Measurements from ENCODE around the gene MAP3K9. TPM values are rescaled to one million over a fixed set of nuclear protein-coding genes. Genes with fewer than 3 reads are reported as not detected.

The MAP3K9 gene
- total and polyA plus RNA-seq, 10 of the 15 experiments (the other 5 are each of a cell fraction or from before 2014, with no cell fraction given): 0.48 to 7.9 (median 2.9) TPM

DNA sequence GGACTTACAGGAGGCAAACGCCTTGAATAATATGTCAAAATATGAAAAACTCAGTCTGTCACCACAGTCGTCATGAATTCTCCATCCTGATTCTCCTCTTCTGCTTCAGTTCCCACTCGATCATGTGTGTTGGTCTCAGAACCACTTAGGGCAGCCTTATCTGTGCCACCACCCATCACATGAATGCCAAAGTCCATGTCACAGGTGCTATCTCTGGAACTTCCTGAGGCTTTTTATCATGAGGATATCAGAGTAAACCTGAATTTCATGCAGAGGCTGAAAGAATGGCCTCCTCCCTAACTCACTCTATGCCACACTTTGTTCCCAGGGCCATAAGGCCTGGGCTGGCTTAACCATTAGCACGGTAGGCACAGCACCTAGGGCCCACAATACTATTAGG, 28.8 kb upstream of the MAP3K9 start (continued):
- TF ChIP-seq NFYA (IDR thresholded peaks at IDR 0.05; ENCODE audit: borderline replicate concordance, low read depth, low read length): no peak
- no peak for TF ChIP-seq TCF7 (IDR thresholded peaks at IDR 0.05; ENCODE audit: borderline replicate concordance)
- TF ChIP-seq SREBF2 (IDR thresholded peaks at IDR 0.05; ENCODE audit: low read length): no peak
- TF ChIP-seq NFXL1 (IDR thresholded peaks at IDR 0.05; ENCODE audit: borderline replicate concordance): no peak
- no peak for TF ChIP-seq SMARCA5 (IDR thresholded peaks at IDR 0.05)
- no peak for TF ChIP-seq SIX5 (IDR thresholded peaks at IDR 0.05; ENCODE audit: low read depth, low read length, severe bottlenecking)

DNA sequence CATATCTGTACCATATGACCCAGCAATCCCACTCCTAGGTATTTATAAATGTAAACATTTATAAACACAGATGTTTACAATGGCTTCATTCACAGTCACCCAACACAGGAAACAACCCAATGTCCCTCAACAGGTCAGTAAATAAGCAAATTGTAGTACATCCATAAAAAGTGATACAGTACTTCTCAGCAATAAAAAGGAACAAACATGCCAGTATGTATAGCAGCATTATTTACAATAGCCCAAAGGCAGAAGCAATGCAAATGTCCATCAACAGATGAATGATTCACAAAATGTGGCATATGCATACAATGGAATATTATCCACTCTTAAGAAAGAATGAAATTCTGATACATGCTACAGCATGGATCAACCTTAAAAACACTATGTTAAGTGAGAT, 27.6 kb upstream of the MAP3K9 start:
- in situ Hi-C loops (cut with MboI): no loop called here
- ChIA-PET CTCF (no interaction called here), POLR2A (no interaction called here), RAD21 (ENCODE audit: unreplicated experiment) (no interaction called here), SMC1A (ENCODE audit: uncharacterized antibody, unreplicated experiment) (no interaction called here)
- no peaks in the 10 kb centered on the region for H4K20me1 ChIP-seq (ENCODE audit: control insufficient read depth, insufficient read depth)
- no peak overlapping the region for H3K4me3 ChIP-seq
- intact Hi-C loops (cut with micrococcal nuclease; ENCODE audit: unreplicated experiment): no loop called here
- no peaks in the 10 kb centered on the region for H3K79me2 ChIP-seq (ENCODE audit: control insufficient read depth, insufficient read depth, low read length)
- no peak overlapping the region for H2AFZ ChIP-seq (ENCODE audit: control insufficient read depth, low read depth, low read length)
- ATAC-seq (no peak), FAIRE-seq (peak; percentile 27), DNase-seq (ENCODE audit: low read depth, low spot score) (no peak)
- no TSS peak for BruUV-seq (replicated peaks)
- H3K27me3 ChIP-seq (replicated peaks in 1 of 2; ENCODE audit: control insufficient read depth in 2 of 2, insufficient read depth in 2 of 2, low read length in 1 of 2): no peaks in the 10 kb centered on the region
- no peak overlapping the region for H3K9ac ChIP-seq (ENCODE audit: control insufficient read depth, insufficient read depth, low read length)
- no peak overlapping the region for H3K4me2 ChIP-seq (ENCODE audit: control insufficient read depth, insufficient read depth)
- TF ChIP-seq NFYA (IDR thresholded peaks at IDR 0.05; ENCODE audit: borderline replicate concordance, low read depth, low read length): no peak
- H3K9me3 ChIP-seq (replicated peaks; ENCODE audit: control insufficient read depth, insufficient read depth, low read length): no peaks in the 10 kb centered on the region; the same call in 2 of the 3 replicates
- no peak overlapping the region for H3K27ac ChIP-seq (ENCODE audit: control insufficient read depth, insufficient read depth)
- no peaks in the 10 kb centered on the region for H3K36me3 ChIP-seq (ENCODE audit: control insufficient read depth in 2 of 2, insufficient read depth in 2 of 2, low read length in 1 of 2)
- no peaks in the 10 kb centered on the region for H3K4me1 ChIP-seq (ENCODE audit: control insufficient read depth, insufficient read depth, low read length)

DNA sequence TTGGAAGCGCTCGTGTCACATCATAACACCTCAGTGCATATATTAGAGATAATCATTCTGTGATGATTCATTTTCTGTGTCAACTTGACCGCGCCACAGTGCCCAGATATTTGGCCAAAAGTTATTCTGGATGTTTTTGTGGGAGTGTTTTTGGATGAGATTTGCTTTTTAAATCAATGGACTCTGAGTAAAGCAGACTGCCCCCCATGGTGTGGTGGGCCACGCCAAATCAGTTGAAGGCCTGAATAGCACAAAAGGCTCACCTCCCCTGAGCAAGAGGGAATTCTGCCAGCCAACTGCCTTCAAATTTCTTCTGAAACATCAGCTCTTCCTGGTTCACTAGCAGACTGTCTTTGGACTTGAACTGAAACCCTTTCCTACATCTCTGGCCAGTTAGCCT, 24.6 kb upstream of the MAP3K9 start:
- FAIRE-seq (no peak), ATAC-seq (no peak), DNase-seq (ENCODE audit: low read depth, low spot score) (no peak)
- 89% methylated on average over 5 of the region's 5 CpGs for WGBS (ENCODE audit: insufficient coverage, insufficient replicate concordance, low lambda C conversion rate, missing lambda C conversion rate)
- H3K27me3 ChIP-seq (replicated peaks in 1 of 2; ENCODE audit: control insufficient read depth in 2 of 2, insufficient read depth in 2 of 2, low read length in 1 of 2): no peaks in the 10 kb centered on the region
- ChIA-PET RAD21 (ENCODE audit: unreplicated experiment) (no interaction called here), SMC1A (ENCODE audit: uncharacterized antibody, unreplicated experiment) (interaction anchor here (0.8 kb wide), 1 partner anchor 68 kb away, joined by 3 read pairs; no protein-coding TSS in a partner anchor), POLR2A (interaction anchor here (1.0 kb wide), 1 partner anchor 12 kb away, joined by 5 read pairs; no protein-coding TSS in a partner anchor), CTCF (interaction anchor here (1.2 to 1.4 kb wide), 2 partner anchors 38 to 139 kb away, joined by 3 read pairs; no protein-coding TSS in a partner anchor)
- no peak overlapping the region for H2AFZ ChIP-seq (ENCODE audit: control insufficient read depth, low read depth, low read length)
- no TSS peak for BruUV-seq (replicated peaks)
- no peaks in the 10 kb centered on the region for H4K20me1 ChIP-seq (ENCODE audit: control insufficient read depth, insufficient read depth)
- H3K4me3 ChIP-seq: no peak overlapping the region
- H3K9me3 ChIP-seq (replicated peaks; ENCODE audit: control insufficient read depth, insufficient read depth, low read length): no peaks in the 10 kb centered on the region; the same call in 2 of the 3 replicates
- intact Hi-C loops (cut with micrococcal nuclease; ENCODE audit: unreplicated experiment): no loop called here
- in situ Hi-C loops (cut with MboI): no loop called here
- no peak overlapping the region for H3K4me2 ChIP-seq (ENCODE audit: control insufficient read depth, insufficient read depth)
- no peaks in the 10 kb centered on the region for H3K36me3 ChIP-seq (ENCODE audit: control insufficient read depth in 2 of 2, insufficient read depth in 2 of 2, low read length in 1 of 2)
- H3K9ac ChIP-seq (ENCODE audit: control insufficient read depth, insufficient read depth, low read length): no peak overlapping the region
- no peaks in the 10 kb centered on the region for H3K79me2 ChIP-seq (ENCODE audit: control insufficient read depth, insufficient read depth, low read length)
- no peak overlapping the region for H3K27ac ChIP-seq (ENCODE audit: control insufficient read depth, insufficient read depth)
- H3K4me1 ChIP-seq (ENCODE audit: control insufficient read depth, insufficient read depth, low read length): no peaks in the 10 kb centered on the region
- no peak for TF ChIP-seq ATF7 (IDR thresholded peaks at IDR 0.05; ENCODE audit: low read depth)
- TF ChIP-seq POLR2AphosphoS2 (IDR thresholded peaks at IDR 0.05; ENCODE audit: low read depth, low read length): no peak
- no peak for TF ChIP-seq SREBF2 (IDR thresholded peaks at IDR 0.05; ENCODE audit: low read length)
